Measurements from ENCODE around the gene CDK19. TPM values are rescaled to one million over a fixed set of nuclear protein-coding genes. Genes with fewer than 3 reads are reported as not detected.

Gene CDK19
- total and polyA plus RNA-seq, 2 of the 13 experiments (the other 11 are each of a cell fraction or from before 2014, with no cell fraction given): 13.4 to 27.0 TPM

- TF ChIP-seq ZNF430 (CRISPR knock-in tag; IDR thresholded peaks at IDR 0.05) (no peak), SIN3A (IDR thresholded peaks at IDR 0.05; ENCODE audit: borderline replicate concordance, low read depth, low read length) (0 out of 2 replicates have a peak, but pooled peaks have one; percentile 30), ARID3A (IDR thresholded peaks at IDR 0.05; ENCODE audit: low read depth, low read length) (peak; percentile 32; the same call in 1 of the 2 replicates), ATF4 (CRISPR knock-in tag; IDR thresholded peaks at IDR 0.05) (peak in 1 of 2 experiments; percentile 55; a peak in 2 of 4 replicates), ZNF569 (CRISPR knock-in tag; IDR thresholded peaks at IDR 0.05; ENCODE audit: borderline replicate concordance) (no peak), RFXAP (CRISPR knock-in tag; IDR thresholded peaks at IDR 0.05; ENCODE audit: borderline replicate concordance) (no peak), MIER2 (CRISPR knock-in tag; IDR thresholded peaks at IDR 0.05) (no peak), SKI (IDR thresholded peaks at IDR 0.05; ENCODE audit: partially characterized antibody) (no peak), RELA (CRISPR knock-in tag; IDR thresholded peaks at IDR 0.05) (no peak), ZNF724P (CRISPR knock-in tag; IDR thresholded peaks at IDR 0.05; ENCODE audit: borderline replicate concordance) (no peak), NFYB (CRISPR knock-in tag; IDR thresholded peaks at IDR 0.05) (no peak), BHLHE40 (IDR thresholded peaks at IDR 0.05; ENCODE audit: low read length) (no peak), ZBTB1 (CRISPR knock-in tag; IDR thresholded peaks at IDR 0.05; ENCODE audit: borderline replicate concordance) (no peak), NRL (CRISPR knock-in tag; IDR thresholded peaks at IDR 0.05; ENCODE audit: borderline replicate concordance) (no peak), SMAD1 (CRISPR knock-in tag; IDR thresholded peaks at IDR 0.05; ENCODE audit: borderline replicate concordance, low read depth) (no peak), MED1 (CRISPR knock-in tag; IDR thresholded peaks at IDR 0.05) (peak; percentile 44; the same call in 1 of the 2 replicates), SMYD3 (CRISPR knock-in tag; IDR thresholded peaks at IDR 0.05) (no peak), NR2F2 (IDR thresholded peaks at IDR 0.05; ENCODE audit: borderline replicate concordance, low read depth) (peak; percentile 20; the same call in 1 of the 2 replicates), MTERF4 (CRISPR knock-in tag; IDR thresholded peaks at IDR 0.05) (no peak), ZSCAN30 (CRISPR knock-in tag; IDR thresholded peaks at IDR 0.05) (no peak), ZNF616 (CRISPR knock-in tag; IDR thresholded peaks at IDR 0.05; ENCODE audit: low read depth) (no peak), SNAPC5 (CRISPR knock-in tag; IDR thresholded peaks at IDR 0.05; ENCODE audit: borderline replicate concordance) (no peak), NBN (conservative IDR thresholded peaks at IDR 0.05) (no peak), THRA (CRISPR knock-in tag; IDR thresholded peaks at IDR 0.05; ENCODE audit: borderline replicate concordance) (no peak), RARA (CRISPR knock-in tag; IDR thresholded peaks at IDR 0.05) (no peak), RORA (CRISPR knock-in tag; IDR thresholded peaks at IDR 0.05) (no peak), EP300 (IDR thresholded peaks at IDR 0.05; ENCODE audit: low read depth in 2 of 2, low read length in 2 of 2) (peak in 1 of 2 experiments; percentile 79; a peak in 2 of 4 replicates), EP300 (CRISPR knock-in tag; IDR thresholded peaks at IDR 0.05; ENCODE audit: borderline replicate concordance) (no peak; the same call in 1 of the 2 replicates)
Observed at GRCh38 chr6:110746680-110747079, 68.6 kb downstream of the CDK19 start (continued).

Measured in HepG2 (cell line).